Endothelial cell of umbilical vein (primary cell): Measurements from ENCODE around the gene KCNK10.

ENCODE experiments used
- CTCF ChIP-seq, 2 donors: IDR thresholded peaks; 1 replicate in 1 of 2; 2 replicates in 1 of 2; pipeline ENCODE4 v1.5.1; 2011; ENCODE audit warnings: low read length in 2 of 2, mild to moderate bottlenecking in 2 of 2, moderate library complexity in 2 of 2, control low read depth in 1 of 2, inconsistent platforms in 1 of 2, low read depth in 1 of 2; ENCODE audit not compliant: insufficient read depth in 1 of 2; ENCODE audit errors: extremely low read depth in 1 of 2
- MAX ChIP-seq: IDR thresholded peaks from 2 replicates; pipeline ENCODE4 v1.6.1; 2011; ENCODE audit not compliant: insufficient read depth, insufficient read length
- POLR2A ChIP-seq: IDR thresholded peaks from 2 replicates; pipeline ENCODE4 v1.6.1; 2012; ENCODE audit warnings: low read depth, mild to moderate bottlenecking, control low read depth, low read length
- POLR2AphosphoS5 ChIP-seq: IDR thresholded peaks from 2 replicates; pipeline ENCODE4 v1.6.1; 2012; ENCODE audit warnings: low read depth, mild to moderate bottlenecking, control low read depth, low read length, moderate library complexity; ENCODE audit not compliant: insufficient read depth

- TF ChIP-seq CTCF (IDR thresholded peaks at IDR 0.05; ENCODE audit: extremely low read depth in 1 of 2, insufficient read depth in 1 of 2, low read depth in 1 of 2, low read length in 2 of 2), result no peak
- TF ChIP-seq MAX, result no peak
- no peak for TF ChIP-seq POLR2A
- TF ChIP-seq POLR2AphosphoS5, result no peak
Measured at GRCh38 chr14:88232771-88233170, 90.3 kb downstream of the KCNK10 start.
